Measurements from ENCODE around the gene RAD51B.

GRCh38 chr14:68394118-68394763, 574.7 kb downstream of the RAD51B start:
- TF ChIP-seq ZKSCAN3 (CRISPR knock-in tag; IDR thresholded peaks at IDR 0.05) (no peak), MEF2A (IDR thresholded peaks at IDR 0.05; ENCODE audit: control insufficient read depth, low read depth, low read length) (no peak), HDAC1 (IDR thresholded peaks at IDR 0.05) (no peak)

All from K562 (cell line).